Lower lobe of right lung (tissue), 2 donors: ENCODE measurements around the gene SLC49A4. TPM values are rescaled to one million over a fixed set of nuclear protein-coding genes. Genes with fewer than 3 reads are reported as not detected.

Source experiments
- ATAC-seq, 2 donors: fragments of 200-7000 bp; cut with Tn5 transposase; one replicate each; pipeline ENCODE4 v1.9.1; 2020 to 2022; ENCODE audit warnings: mild to moderate bottlenecking in 2 of 2, moderate library complexity in 2 of 2
- DNase-seq: peaks from one replicate; pipeline ENCODE4 v3.0.0-alpha.2; 2020
- H3K27ac ChIP-seq: fragments of 200-600 bp; one replicate; pipeline ENCODE4 v1.8.0; 2022
- H3K27me3 ChIP-seq: fragments of 200-600 bp; one replicate; pipeline ENCODE4 v1.8.0; 2022; ENCODE audit warnings: low read depth
- H3K36me3 ChIP-seq: fragments of 200-600 bp; one replicate; pipeline ENCODE4 v1.8.0; 2022; ENCODE audit warnings: mild to moderate bottlenecking
- H3K4me1 ChIP-seq: fragments of 200-600 bp; one replicate; pipeline ENCODE4 v1.8.0; 2022
- H3K4me3 ChIP-seq: fragments of 200-600 bp; one replicate; pipeline ENCODE4 v1.8.0; 2022; ENCODE audit warnings: mild to moderate bottlenecking
- H3K9me3 ChIP-seq: fragments of 200-600 bp; one replicate; pipeline ENCODE4 v1.8.0; 2022
- CTCF ChIP-seq: fragments of 200-600 bp; IDR thresholded peaks from one replicate; pipeline ENCODE4 v1.8.0; 2022; ENCODE audit warnings: antibody characterized with exemption, mild to moderate bottlenecking
- intact Hi-C: fragments of 100-400 bp; cut with DNase I; formaldehyde crosslinking; loops from one replicate; pipeline ENCODE4 v1.11.0; 2022
- total RNA-seq: library from RNA; stranded (reverse); fragmentation: NEBNext Ultra II Directional; extraction: Animal tissue kit (Norgen Biotek cat#: 25700); gene quantifications from one replicate; pipeline ENCODE4 v1.2.1, GENCODE V29; 2021
- donor health status: DM: no; HTN: yes; CAD: no; lungs with severe emphysema.

The SLC49A4 gene
- total RNA-seq, 1 donor from 2014 or later, result 14.9 TPM

- Histone ChIP-seq H3K36me3 (no peaks in the 10 kb centered on the region), H3K4me1 (peaks cover 37% of the 10 kb centered on the region), H3K27me3 (no peaks in the 10 kb centered on the region), H3K9me3 (no peaks in the 10 kb centered on the region), H3K27ac (no peak overlapping the region), H3K4me3 (no peak overlapping the region)
- intact Hi-C loops, result no loop called here
- TF ChIP-seq CTCF, result no peak
- DNase-seq, result no peak
- ATAC-seq, result no peak
Measured at GRCh38 chr3:122797291-122797690, 2.4 kb downstream of the SLC49A4 start.

- Histone ChIP-seq H3K9me3 (no peaks in the 10 kb centered on the region), H3K4me1 (peaks cover 26% of the 10 kb centered on the region), H3K27ac (no peak overlapping the region), H3K36me3 (no peaks in the 10 kb centered on the region), H3K4me3 (no peak overlapping the region), H3K27me3 (no peaks in the 10 kb centered on the region)
- DNase-seq (no peak), ATAC-seq (no peak)
- TF ChIP-seq CTCF, result no peak
- intact Hi-C loops, result no loop called here
Measured at GRCh38 chr3:122799322-122799721, 4.5 kb downstream of the SLC49A4 start.

- intact Hi-C loops, result no loop called here
- Histone ChIP-seq H3K4me1 (peaks cover 23% of the 10 kb centered on the region), H3K27ac (no peak overlapping the region), H3K27me3 (no peaks in the 10 kb centered on the region), H3K9me3 (no peaks in the 10 kb centered on the region), H3K4me3 (no peak overlapping the region), H3K36me3 (no peaks in the 10 kb centered on the region)
- TF ChIP-seq CTCF, result no peak
- no peak for ATAC-seq
- no peak for DNase-seq
Measured at GRCh38 chr3:122800031-122800430, 5.2 kb downstream of the SLC49A4 start.

DNA sequence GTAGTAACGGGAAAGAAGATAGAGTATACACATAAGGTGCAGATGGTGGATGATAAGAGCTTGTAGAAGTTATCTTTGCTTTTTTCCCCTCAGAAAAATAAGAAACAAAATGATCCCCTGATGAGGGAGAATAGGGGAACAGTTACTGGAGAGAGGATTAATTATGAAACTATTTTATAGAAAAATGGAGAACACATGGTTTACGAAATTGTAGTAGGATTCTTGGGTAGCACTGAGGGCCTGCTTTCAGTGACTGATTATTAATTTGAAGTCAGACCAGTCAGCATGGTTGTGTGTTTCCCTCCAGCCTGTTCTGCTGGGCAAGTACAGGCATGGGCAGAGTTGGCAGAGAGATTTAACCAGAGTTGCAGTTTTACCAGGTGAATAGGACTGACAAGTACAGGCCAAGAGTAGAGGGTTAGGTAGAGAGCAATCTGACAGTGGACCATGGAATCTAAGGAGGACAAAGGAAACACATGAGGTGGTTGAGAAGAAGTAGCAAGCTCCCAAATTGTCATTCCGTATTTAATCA is 5.9 kb downstream of the SLC49A4 start:
- H3K4me1 ChIP-seq, result peaks cover 21% of the 10 kb centered on the region
- no peaks in the 10 kb centered on the region for H3K9me3 ChIP-seq
- intact Hi-C loops, result no loop called here
- TF ChIP-seq CTCF, result no peak
- no peaks in the 10 kb centered on the region for H3K36me3 ChIP-seq
- no peaks in the 10 kb centered on the region for H3K27me3 ChIP-seq
- H3K27ac ChIP-seq, result no peak overlapping the region
- H3K4me3 ChIP-seq, result no peak overlapping the region
- DNase-seq (no peak), ATAC-seq (no peak)

DNA sequence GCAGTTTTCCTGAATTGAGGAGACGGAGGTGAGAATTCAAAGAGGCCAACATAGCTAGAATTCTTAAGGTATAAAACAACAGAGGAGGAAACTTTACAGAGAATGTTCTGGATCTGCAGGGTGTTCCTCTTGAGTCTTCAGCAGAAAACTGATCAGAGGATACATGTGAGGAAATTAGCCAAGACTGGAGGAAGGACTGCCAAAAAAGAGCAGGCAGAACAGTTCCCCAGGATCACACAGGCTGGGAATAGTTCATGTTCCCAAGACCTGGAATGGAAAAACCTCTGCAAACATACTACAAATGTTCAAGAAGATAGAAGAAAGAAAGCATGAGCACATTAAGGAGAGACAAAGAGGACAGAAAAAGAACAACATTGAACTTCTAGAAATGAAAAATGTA is 7.5 kb downstream of the SLC49A4 start:
- H3K27ac ChIP-seq, result no peak overlapping the region
- no peaks in the 10 kb centered on the region for H3K9me3 ChIP-seq
- TF ChIP-seq CTCF, result no peak
- DNase-seq, result no peak
- intact Hi-C loops, result no loop called here
- H3K27me3 ChIP-seq, result no peaks in the 10 kb centered on the region
- no peak for ATAC-seq
- peaks cover 1% of the 10 kb centered on the region for H3K36me3 ChIP-seq
- no peak overlapping the region for H3K4me3 ChIP-seq
- peaks cover 5% of the 10 kb centered on the region for H3K4me1 ChIP-seq

GRCh38 chr3:122803977-122804376 is 9.1 kb downstream of the SLC49A4 start:
- intact Hi-C loops, result no loop called here
- H3K9me3 ChIP-seq, result no peaks in the 10 kb centered on the region
- no peak for TF ChIP-seq CTCF
- no peak for DNase-seq
- H3K27ac ChIP-seq, result no peak overlapping the region
- H3K36me3 ChIP-seq, result peaks cover 7% of the 10 kb centered on the region
- no peak for ATAC-seq
- no peaks in the 10 kb centered on the region for H3K27me3 ChIP-seq
- no peaks in the 10 kb centered on the region for H3K4me1 ChIP-seq
- H3K4me3 ChIP-seq, result no peak overlapping the region
